OCI-LY7 (cell line): ENCODE measurements around the gene SFI1. TPM values are rescaled to one million over a fixed set of nuclear protein-coding genes. Genes with fewer than 3 reads are reported as not detected.

ENCODE experiments used
- BruUV-seq: library from RNA; stranded (reverse); fragments of 400-500 nt; replicated peaks from 2 replicates; lab custom pipeline; 2021; lab: Mats Ljungman, UMichigan
- CTCF ChIA-PET: fragments of 300-600 bp; sonication (Branson Sonifier 250); formaldehyde crosslinking; loops from one replicate; lab custom pipeline; 2022; ENCODE audit warnings: antibody characterized with exemption; ENCODE audit not compliant: unreplicated experiment; lab: Charles Lee
- POLR2A ChIA-PET: fragments of 300-600 bp; sonication (Branson Sonifier 250); formaldehyde crosslinking; loops from one replicate; lab custom pipeline; 2022; ENCODE audit warnings: antibody characterized with exemption; lab: Charles Lee
- DNase-seq: peaks from one replicate; pipeline ENCODE4 v3.0.0-alpha.2; 2015; ENCODE audit warnings: low spot score
- H2AFZ ChIP-seq: fragments of 200-600 bp; sonication (generic), shearing (Covaris generic); 2 replicates; pipeline ENCODE4 v1.6.1; 2014; ENCODE audit warnings: mild to moderate bottlenecking, antibody characterized with exemption, low read length, moderate library complexity
- H3K27ac ChIP-seq: fragments of 200-600 bp; sonication (generic); 2 replicates; pipeline ENCODE4 v1.5.1; 2014; ENCODE audit warnings: mixed run types, low read depth, mild to moderate bottlenecking, moderate library complexity, low read length, inconsistent platforms; ENCODE audit not compliant: poor library complexity, severe bottlenecking
- H3K36me3 ChIP-seq: fragments of 200-600 bp; sonication (generic); 2 replicates; pipeline ENCODE4 v1.6.1; 2014; ENCODE audit warnings: mild to moderate bottlenecking, antibody characterized with exemption, low read length, moderate library complexity, mixed read lengths; ENCODE audit not compliant: insufficient read depth
- H3K4me1 ChIP-seq: fragments of 200-600 bp; sonication (generic); 2 replicates; pipeline ENCODE4 v1.5.1; 2014; ENCODE audit warnings: mild to moderate bottlenecking, low read length; ENCODE audit not compliant: insufficient read depth, poor library complexity, severe bottlenecking
- H3K4me2 ChIP-seq: fragments of 200-600 bp; sonication (generic); 2 replicates; pipeline ENCODE4 v1.6.1; 2014; ENCODE audit warnings: mild to moderate bottlenecking, low read length
- H3K4me3 ChIP-seq: fragments of 200-600 bp; sonication (generic); 2 replicates; pipeline ENCODE4 v1.5.1; 2014; ENCODE audit warnings: mild to moderate bottlenecking, low read depth, low read length; ENCODE audit not compliant: poor library complexity, severe bottlenecking
- H3K79me2 ChIP-seq: fragments of 200-600 bp; sonication (generic); 2 replicates; pipeline ENCODE4 v1.6.1; 2016; ENCODE audit warnings: low read depth, mild to moderate bottlenecking, low read length, moderate library complexity, mixed read lengths; ENCODE audit not compliant: insufficient read depth
- H3K9me2 ChIP-seq: fragments of 200-600 bp; sonication (generic); 2 replicates; pipeline ENCODE4 v1.6.1; 2016; ENCODE audit warnings: mild to moderate bottlenecking, low read length, mixed read lengths; ENCODE audit not compliant: insufficient read depth
- H3K9me3 ChIP-seq: fragments of 200-600 bp; sonication (generic); 2 replicates; pipeline ENCODE4 v1.6.1; 2014; ENCODE audit warnings: mild to moderate bottlenecking, mixed run types, low read length, mixed read lengths
- H4K20me1 ChIP-seq: fragments of 200-600 bp; sonication (generic); 2 replicates; pipeline ENCODE4 v1.6.1; 2014; ENCODE audit warnings: mild to moderate bottlenecking, antibody characterized with exemption, low read length, moderate library complexity, mixed read lengths; ENCODE audit not compliant: insufficient read depth
- CTCF ChIP-seq: fragments of 200-600 bp; sonication (generic); conservative IDR thresholded peaks from 2 replicates; pipeline ENCODE4 v1.5.1; 2014; ENCODE audit warnings: mild to moderate bottlenecking, antibody characterized with exemption, low read length, moderate library complexity, mixed read lengths
- EZH2phosphoT487 ChIP-seq: fragments of 200-600 bp; sonication (generic); IDR thresholded peaks from 2 replicates; pipeline ENCODE4 v1.6.1; 2018; ENCODE audit warnings: low read depth, borderline replicate concordance, mild to moderate bottlenecking, mixed run types, antibody characterized with exemption, low read length, moderate library complexity, mixed read lengths
- intact Hi-C: fragments of 100-400 bp; cut with micrococcal nuclease; formaldehyde crosslinking; loops from one replicate; pipeline ENCODE4 v1.10.0; 2022; ENCODE audit not compliant: unreplicated experiment
- total RNA-seq, 2 experiments: library from RNA; depleted of rRNA in 1 of 2; stranded (reverse); fragments of >200 nt in 1 of 2; shearing (Covaris generic) in 1 of 2; gene quantifications; 2 replicates each; pipeline ENCODE4 v1.2.3, GENCODE V29; 2014 to 2022

SFI1 gene
- total RNA-seq, 2 experiments from 2014 or later: 72.6 to 132 TPM

- H3K9me2 ChIP-seq: no peaks in the 10 kb centered on the region
- no peaks in the 10 kb centered on the region for H4K20me1 ChIP-seq
- no peaks in the 10 kb centered on the region for H3K9me3 ChIP-seq
- intact Hi-C loops: no loop called here
- H3K4me3 ChIP-seq: no peak overlapping the region
- no TSS peak for BruUV-seq
- H3K4me2 ChIP-seq: no peak overlapping the region
- TF ChIP-seq CTCF (no peak), EZH2phosphoT487 (no peak)
- H2AFZ ChIP-seq: no peak overlapping the region
- POLR2A ChIA-PET: no interaction called here
- H3K79me2 ChIP-seq: no peaks in the 10 kb centered on the region
- H3K27ac ChIP-seq: no peak overlapping the region
- peaks cover 53% of the 10 kb centered on the region for H3K36me3 ChIP-seq
- CTCF ChIA-PET: no interaction called here
- peaks cover 24% of the 10 kb centered on the region for H3K4me1 ChIP-seq
- no peak for DNase-seq
These were observed 121.7 kb downstream of the SFI1 start for GRCh38 chr22:31618057-31618456.

GRCh38 chr22:31618471-31619176 lies 122.3 kb downstream of the SFI1 start:
- DNase-seq: no peak
- H2AFZ ChIP-seq: no peak overlapping the region
- H3K9me3 ChIP-seq: no peaks in the 10 kb centered on the region
- intact Hi-C loops: no loop called here
- H3K27ac ChIP-seq: no peak overlapping the region
- H3K9me2 ChIP-seq: no peaks in the 10 kb centered on the region
- ChIA-PET CTCF (no interaction called here), POLR2A (no interaction called here)
- H3K4me3 ChIP-seq: no peak overlapping the region
- H3K4me2 ChIP-seq: no peak overlapping the region
- no peaks in the 10 kb centered on the region for H4K20me1 ChIP-seq
- H3K79me2 ChIP-seq: no peaks in the 10 kb centered on the region
- TF ChIP-seq CTCF: 0 out of 2 replicates have a peak, but pooled peaks have one; percentile 32
- no peak for TF ChIP-seq EZH2phosphoT487
- no TSS peak for BruUV-seq
- H3K4me1 ChIP-seq: peaks cover 24% of the 10 kb centered on the region
- peaks cover 55% of the 10 kb centered on the region for H3K36me3 ChIP-seq

GRCh38 chr22:31619611-31620300 lies 123.4 kb downstream of the SFI1 start:
- intact Hi-C loops: no loop called here
- Histone ChIP-seq H2AFZ (no peak overlapping the region), H3K4me2 (no peak overlapping the region), H3K4me1 (peaks cover 24% of the 10 kb centered on the region), H3K9me2 (no peaks in the 10 kb centered on the region), H3K9me3 (no peaks in the 10 kb centered on the region), H4K20me1 (no peaks in the 10 kb centered on the region), H3K4me3 (no peak overlapping the region), H3K36me3 (peaks cover 55% of the 10 kb centered on the region), H3K79me2 (no peaks in the 10 kb centered on the region), H3K27ac (no peak overlapping the region)
- ChIA-PET POLR2A (no interaction called here), CTCF (no interaction called here)
- BruUV-seq: no TSS peak
- TF ChIP-seq EZH2phosphoT487 (no peak), CTCF (no peak)
- no peak for DNase-seq
